ENCODE measurements around the gene CAPRIN1.

CAPRIN1 gene, protein sequence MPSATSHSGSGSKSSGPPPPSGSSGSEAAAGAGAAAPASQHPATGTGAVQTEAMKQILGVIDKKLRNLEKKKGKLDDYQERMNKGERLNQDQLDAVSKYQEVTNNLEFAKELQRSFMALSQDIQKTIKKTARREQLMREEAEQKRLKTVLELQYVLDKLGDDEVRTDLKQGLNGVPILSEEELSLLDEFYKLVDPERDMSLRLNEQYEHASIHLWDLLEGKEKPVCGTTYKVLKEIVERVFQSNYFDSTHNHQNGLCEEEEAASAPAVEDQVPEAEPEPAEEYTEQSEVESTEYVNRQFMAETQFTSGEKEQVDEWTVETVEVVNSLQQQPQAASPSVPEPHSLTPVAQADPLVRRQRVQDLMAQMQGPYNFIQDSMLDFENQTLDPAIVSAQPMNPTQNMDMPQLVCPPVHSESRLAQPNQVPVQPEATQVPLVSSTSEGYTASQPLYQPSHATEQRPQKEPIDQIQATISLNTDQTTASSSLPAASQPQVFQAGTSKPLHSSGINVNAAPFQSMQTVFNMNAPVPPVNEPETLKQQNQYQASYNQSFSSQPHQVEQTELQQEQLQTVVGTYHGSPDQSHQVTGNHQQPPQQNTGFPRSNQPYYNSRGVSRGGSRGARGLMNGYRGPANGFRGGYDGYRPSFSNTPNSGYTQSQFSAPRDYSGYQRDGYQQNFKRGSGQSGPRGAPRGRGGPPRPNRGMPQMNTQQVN

DNA sequence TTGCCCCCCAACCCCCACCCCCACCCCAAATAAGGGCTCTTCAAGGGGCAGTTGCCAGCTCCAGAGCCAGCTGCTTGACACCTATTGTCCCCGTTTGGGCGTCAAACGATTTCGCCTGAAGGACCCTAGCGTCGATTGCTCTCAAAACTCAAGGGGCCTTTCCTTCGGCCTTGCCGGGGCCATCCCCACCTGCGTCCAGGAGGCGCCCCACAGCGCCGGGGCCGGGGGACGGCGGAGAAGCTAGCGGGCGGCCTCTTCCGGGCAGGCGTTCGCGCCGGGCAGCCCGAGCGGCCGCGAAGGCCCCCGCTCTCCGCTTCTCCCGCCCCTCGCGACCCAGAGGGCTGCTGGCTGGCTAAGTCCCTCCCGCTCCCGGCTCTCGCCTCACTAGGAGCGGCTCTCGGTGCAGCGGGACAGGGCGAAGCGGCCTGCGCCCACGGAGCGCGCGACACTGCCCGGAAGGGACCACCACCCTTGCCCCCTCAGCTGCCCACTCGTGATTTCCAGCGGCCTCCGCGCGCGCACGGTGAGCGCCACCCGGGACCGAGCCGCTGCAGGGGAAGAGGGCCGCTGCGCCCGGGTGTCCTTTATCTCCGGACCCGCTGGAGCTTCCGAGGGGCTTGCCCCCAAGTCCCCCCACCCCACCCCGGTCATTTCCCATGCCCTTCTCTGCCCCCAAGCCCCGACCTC is at the start of gene CAPRIN1:
TSS of gene CAPRIN1 (plus strand) at position 383 of the 687 bp plus-strand sequence. CDS start 690 bp downstream, outside the sequence.
- DNase-seq (ENCODE audit: low spot score): peak; percentile 94
- no peak for FAIRE-seq

DNA sequence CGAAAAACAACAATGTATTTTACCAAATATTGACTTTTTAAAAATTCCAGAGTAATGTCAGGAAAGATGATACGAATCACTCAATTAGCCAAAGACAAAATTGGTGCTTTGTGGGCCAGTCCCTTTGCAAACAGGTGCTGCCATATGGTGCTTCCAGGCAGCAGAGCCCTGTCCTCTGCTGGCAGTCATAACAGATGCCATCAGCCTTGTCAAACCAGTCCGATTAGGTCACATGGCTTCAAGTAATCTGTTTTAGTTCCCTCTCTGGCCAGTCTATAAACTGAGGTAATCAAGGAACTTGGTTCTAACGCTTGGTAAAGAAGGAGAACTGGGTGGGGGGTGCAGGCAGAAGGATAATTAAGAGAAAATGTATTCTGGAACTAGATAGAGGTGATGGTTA is 49.1 kb upstream of the CAPRIN1 start:
- no peak for FAIRE-seq
- DNase-seq (ENCODE audit: low spot score): no peak

DNA sequence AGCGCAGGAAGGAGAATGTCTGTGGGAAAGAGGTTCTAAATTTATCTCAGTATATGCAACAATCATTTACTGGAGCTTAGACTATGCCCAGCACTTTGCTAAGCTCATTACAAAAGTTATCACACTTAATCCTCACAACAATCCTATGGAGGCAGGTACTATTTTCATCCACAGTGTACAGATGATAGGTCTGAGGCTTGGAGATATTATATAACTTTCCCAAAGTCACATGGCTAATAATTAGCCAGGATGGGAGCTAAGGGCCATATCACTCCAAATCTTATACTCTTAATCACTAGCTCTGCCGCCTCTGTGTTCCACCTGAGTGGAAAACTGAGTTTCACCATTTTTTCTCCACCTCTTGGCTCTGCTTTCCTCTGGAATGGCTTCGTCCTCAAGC is 47.3 kb upstream of the CAPRIN1 start:
- no peak for FAIRE-seq

DNA sequence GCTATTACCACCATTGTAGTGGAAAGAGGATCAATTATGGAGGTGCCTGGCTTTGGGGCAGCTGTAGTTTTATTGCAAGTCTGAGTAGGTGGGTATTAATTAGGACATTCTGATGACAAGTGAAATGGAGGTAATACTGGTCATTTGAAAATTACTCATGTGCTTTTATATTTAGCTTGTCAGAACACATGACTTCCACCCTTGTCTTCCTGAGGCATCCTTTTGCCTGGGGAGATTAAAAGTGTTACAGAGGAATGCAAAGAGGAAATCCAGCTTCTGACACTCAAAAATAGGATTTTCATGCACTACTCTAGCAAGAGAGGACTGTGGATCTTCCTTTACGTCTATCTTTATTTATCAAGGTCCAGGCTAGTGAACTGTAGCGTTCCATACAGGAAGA is 44.7 kb upstream of the CAPRIN1 start:
- DNase-seq (ENCODE audit: low spot score) (no peak), FAIRE-seq (no peak)

More for the DNA sequence above, 47.3 kb upstream of the CAPRIN1 start:
- no peak for DNase-seq (ENCODE audit: low spot score)

DNA sequence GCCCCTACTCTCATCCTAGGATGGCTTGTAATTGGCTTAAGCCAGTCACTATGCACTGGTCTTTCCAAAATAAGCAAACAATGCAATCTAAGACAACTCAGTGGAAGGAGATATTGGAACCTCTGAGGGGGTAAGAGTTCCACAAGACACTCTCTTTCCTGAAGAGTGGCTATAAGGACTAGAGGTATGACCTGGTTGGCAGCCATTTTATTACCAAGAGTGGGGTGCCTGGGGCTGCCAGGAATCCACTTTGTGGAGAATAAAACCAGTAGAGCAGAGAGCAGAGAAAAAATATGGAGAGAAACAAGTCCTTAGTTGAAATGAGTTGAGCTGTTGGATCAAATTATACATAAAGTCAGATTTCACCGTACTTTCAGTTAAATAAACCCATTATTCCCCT is 38.8 kb upstream of the CAPRIN1 start:
- DNase-seq (ENCODE audit: low spot score): no peak
- FAIRE-seq: no peak

DNA sequence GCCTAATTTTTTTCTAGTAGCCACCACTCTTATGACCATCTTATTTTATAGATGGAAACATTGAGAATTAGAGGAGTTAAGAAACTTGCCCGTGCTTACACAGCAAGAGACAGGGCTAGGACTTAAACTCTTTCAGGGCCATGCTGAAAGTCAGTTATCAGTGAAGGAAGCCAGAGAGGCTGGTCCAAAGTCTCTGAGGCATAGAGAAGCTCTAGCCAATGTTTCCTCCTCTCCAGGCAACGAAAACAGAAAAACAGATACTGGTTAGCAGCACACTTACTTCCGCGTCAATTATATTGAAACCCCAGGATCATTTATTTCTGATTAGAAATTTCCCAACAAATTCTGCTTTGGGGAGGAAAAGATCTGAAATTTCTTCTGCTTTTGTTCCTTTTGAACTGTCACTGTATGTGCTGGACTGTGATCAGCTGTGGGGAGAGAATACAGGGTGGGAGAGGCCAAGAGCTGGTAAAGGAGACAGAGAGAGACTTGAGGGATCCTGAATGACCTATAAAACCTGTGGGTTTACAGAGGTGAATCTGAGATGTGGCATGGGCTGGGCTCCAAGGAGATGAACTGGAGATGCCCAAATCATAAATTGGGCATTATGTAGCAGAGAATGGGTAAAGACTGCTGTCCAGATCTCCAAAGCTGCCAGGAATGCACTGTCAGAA is 37.5 kb upstream of the CAPRIN1 start:
- FAIRE-seq (no peak), DNase-seq (ENCODE audit: low spot score) (no peak)

DNA sequence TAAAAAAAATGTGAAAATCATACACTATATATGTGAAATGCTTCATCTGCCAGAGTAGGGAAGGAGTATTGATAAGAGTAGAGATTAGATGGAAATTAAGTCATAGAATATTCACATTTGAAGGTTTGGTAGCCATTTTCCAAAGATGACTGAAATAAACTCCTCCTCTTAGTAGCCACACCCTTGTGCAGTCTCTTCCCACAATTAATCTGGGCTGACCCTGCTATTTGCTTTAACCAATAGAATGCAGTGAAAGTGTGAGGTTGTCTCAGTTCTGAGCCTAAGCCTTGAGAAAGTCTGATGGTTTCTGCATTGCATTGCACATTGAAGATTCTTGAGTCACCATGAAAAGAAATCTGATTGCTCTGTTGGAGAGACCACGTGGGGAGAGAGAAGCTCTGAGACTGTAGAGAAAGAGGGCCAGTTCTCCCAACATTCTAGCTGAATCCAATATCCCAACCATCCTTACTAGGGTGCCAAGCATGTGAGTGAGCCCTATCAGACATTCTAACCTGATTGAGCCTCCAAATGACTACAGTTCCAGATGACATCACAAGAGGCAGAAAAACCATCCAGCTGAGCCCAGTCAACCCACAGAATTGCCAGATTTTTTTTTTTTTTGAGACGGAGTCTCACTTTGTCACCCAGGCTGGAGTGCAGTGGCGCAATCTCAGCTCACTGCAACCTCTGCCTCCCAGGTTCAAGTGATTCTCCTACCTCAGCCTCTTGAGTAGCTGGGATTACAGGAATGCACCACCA is 29.4 kb upstream of the CAPRIN1 start:
- FAIRE-seq (no peak), DNase-seq (ENCODE audit: low spot score) (no peak)

DNA sequence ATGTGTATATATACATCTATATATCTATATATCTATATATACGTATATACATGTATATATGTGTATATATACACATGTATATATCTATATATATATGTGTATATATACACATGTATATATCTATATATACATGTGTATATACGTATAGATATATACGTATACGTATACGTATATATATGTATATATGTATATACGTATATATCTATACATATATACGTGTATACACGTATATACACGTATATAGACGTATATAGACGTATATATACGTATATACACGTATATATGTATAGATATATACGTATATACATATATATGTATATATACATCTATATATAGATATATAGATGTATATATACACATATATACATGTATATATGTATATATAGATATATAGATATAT is 25.1 kb upstream of the CAPRIN1 start:
- DNase-seq (ENCODE audit: low spot score) (no peak), FAIRE-seq (no peak)

DNA sequence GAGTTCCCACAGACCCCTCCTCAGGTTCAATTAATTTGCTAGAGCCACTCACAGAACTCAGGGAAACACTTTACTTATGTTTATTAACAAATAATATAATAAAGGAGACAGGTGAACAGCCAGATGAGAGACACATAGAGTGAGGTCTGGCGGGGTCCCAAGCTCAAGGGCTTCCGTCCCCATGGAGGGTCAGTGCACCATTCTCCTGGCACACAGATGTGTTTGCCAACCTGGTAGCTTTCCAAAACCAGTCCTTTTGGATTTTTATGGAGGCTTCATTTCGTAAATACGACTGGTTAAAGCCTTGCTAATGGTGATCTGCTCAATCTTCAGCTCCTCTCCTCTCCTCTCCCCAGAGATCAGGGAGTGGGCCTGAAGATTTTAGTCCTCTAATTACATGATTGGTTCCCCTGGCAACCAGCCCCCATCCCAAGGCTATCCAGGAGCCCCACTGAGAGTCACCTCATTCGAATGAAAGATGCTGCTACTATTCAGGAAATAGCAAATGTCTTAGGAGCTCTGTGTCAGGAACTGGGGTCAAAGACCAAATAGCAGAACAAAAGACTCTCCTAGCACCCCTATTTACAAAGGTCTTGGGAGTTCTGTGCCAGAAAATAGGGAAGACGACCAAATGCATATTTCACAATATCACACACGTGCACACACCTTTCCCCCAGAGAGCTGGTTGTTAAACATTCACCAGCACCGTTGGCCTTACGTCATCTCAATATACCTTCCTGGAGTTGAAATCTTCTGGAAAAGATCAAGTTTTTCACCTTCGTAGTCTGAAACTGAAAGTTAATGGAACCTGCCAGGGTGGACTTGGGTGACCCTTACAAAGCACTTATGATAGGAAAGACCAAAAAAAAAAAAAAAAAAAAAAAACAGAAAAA is 23.8 kb upstream of the CAPRIN1 start:
- DNase-seq (ENCODE audit: low spot score) (no peak), FAIRE-seq (no peak)

DNA sequence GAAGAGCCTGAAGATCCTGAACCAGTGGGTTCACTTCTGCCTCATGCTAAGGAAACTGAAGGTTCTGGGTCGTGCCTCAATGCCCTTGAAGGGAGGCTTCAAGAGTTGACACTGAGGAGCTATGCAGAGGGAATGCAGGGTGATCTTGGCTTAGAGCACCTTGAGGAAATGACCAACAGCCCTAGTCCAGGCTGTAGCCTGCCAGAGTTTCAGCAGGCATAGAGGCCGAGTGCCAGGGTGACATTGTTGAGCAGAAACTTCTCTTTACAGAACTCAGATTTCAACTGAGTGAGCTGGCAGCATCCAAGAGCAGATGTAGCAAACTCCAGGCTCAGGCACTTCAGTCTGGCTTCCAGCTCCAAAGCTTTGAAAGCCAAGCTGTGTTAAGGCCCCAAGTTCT is 23.1 kb upstream of the CAPRIN1 start:
- FAIRE-seq: no peak
- no peak for DNase-seq (ENCODE audit: low spot score)

DNA sequence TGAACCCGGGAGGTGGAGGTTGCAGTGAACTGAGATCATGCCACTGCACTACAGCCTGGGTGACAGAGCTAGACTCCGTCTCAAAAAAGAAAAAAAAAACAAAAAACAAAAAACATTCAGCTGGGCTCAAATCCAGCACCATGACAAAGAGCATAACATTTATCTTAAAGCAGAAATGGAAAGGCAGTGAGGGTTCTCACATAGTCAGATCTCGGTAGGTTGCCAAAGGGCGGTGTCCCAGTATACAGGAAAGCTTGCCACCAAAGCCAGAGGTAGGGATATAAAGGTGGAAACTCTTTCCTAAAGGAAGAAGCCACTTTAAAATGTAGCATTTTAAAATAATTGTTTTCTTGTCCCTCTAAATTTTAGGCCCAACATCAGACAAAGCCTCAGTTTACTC is 22.4 kb upstream of the CAPRIN1 start:
- FAIRE-seq: no peak
- DNase-seq (ENCODE audit: low spot score): no peak

DNA sequence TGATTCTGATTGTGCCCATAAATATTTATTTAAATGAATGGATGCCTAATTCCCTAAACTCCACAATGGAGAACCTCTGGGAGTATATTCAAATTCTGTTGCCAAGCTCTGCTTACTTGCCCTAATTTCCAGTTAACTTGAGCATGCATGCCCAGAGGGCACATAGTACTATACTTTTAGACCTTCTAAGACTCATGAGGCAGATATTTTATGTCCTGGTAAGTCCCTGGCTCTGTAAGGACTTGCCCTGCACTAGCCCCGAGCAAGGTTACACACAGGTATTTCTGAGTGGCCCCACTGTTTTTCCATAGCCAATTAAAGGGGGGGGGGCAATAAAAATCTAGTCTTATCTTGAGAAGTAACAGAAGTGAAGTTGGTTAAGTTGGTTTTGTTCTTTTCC is 21.1 kb upstream of the CAPRIN1 start:
- FAIRE-seq (no peak), DNase-seq (ENCODE audit: low spot score) (no peak)

DNA sequence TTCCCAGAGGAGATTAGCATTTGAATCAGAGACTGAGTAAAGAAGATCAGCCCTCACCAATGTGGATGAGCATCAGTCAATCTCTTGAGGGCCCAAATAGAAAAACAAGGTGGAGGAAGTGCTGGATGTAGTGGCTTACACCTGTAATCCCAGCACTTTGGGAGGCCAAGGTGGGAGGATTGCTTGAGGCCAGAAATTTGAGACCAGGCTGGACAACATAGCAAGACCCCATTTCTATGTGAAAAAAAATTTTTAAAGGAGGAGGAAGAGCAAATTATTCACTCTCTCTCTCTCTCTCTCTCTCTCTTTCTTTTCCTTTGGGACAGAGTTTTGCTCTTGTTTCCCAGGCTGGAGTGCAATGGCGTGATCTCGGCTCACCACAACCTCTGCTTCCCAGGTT is 18.1 kb upstream of the CAPRIN1 start:
- DNase-seq (ENCODE audit: low spot score) (no peak), FAIRE-seq (no peak)

DNA sequence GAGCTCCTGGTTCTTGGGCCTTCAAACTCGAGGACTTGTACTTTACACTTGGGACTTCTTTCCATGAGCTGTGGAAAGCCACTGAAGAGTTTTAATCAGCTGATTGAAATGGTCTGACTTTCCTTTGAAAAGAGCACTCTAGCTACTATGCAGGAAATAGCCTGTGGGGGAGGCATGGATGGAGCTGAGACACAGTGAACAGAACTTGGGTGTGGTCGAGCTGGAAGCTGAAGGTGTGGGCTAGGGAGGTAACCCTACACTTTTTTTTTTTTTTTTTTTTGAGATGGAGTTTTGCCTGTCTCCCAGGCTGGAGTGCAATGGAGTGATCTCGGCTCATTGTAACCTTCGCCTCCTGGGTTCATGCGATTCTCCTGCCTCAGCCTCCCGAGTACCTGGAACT is 17.5 kb upstream of the CAPRIN1 start:
- DNase-seq (ENCODE audit: low spot score) (no peak), FAIRE-seq (no peak)

DNA sequence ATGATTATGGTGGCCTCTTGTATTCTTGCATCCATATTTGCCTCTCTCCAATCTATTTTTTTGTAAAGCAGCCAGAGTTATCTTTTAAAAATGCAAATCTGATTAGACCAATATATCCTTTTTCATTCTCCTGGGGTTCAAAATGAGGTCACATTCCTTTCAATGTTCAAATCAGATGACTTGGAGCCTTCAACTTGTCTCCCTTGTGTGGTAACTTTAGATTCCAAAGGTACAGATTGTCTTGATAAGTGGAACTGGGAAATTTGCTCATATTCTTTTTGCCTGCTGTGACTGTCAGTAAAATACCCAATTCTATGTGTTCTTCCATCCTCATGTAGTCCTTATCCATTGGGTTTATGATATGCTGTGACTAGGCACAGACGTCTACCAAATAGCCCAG is 15.1 kb upstream of the CAPRIN1 start:
- DNase-seq (ENCODE audit: low spot score) (no peak), FAIRE-seq (no peak)

DNA sequence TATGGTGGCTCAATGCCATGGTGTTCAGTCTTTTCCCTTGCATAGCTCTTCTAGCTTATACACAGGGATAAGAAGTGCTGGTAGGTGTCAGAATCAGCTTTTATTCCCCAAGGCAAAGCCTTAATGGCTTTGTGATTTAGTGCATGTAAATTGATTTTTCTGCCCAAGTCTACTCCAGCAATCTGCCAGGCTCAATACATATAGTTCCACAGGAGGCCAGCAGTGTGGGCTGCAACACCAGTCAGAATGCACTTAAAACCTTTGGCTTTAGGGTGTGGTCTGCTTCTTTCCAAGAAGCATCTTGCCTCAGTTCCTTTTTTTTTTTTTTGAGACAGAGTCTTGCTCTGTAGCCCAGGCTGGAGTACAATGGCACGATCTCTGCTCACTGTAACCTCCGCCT is 14.5 kb upstream of the CAPRIN1 start:
- FAIRE-seq (no peak), DNase-seq (ENCODE audit: low spot score) (no peak)

DNA sequence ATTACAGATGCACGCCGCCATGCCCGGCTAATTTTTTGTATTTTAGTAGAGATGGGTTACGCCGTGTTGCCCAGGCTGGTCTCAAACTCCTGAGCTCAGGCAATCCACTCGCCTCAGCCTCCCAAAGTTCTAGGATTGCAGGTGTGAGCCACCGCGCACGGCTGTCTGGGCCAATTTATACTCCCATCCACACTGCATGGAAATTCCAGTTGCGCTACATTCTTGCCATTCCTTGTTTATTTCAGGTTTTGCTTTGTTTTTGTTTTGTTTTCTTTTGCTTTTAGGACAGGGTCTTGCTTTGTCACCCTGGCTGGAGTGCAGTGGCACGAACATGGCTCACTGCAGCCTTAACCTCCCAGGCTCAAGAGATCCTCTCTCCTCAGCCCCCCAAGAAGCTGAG is 11.0 kb upstream of the CAPRIN1 start:
- DNase-seq (ENCODE audit: low spot score) (no peak), FAIRE-seq (no peak)

DNA sequence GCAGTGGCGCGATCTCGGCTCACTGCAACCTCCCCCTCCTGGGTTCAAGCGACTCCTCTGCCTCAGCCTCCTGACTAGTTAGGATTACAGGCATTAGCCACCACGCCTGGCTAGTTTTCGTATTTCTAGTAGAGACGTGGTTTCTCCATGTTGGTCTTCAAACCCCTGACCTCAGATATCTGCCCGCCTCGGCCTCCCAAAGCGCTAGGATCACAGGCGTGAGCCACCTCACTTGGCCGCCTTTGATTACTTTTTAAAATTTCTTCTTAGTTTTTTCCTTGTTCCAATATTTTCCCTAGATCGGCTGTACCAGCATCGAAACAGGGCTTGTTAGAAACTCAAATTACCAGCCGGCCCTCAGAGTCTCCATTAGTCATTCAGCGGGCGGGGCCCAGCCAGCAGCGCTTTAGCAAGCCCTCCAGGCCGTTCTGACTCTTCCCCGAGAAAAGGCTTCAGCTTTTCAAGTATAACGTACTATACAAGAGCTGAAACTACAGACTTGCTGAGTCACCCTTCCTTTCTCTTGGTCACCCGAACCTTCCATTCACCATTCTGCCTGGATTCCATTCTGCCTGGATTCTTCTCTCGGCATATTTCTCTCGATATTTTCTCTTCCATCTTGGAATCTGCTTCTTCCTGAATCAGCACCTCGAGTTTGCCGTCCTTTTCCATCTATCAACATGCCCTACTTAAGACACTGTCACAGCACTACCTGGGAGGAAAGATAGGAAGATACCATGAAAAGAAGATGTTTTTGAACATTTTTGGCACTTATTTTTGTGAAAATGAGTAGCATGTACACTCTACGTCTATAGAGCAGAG is 6.7 kb upstream of the CAPRIN1 start:
- FAIRE-seq (peak; percentile 27), DNase-seq (ENCODE audit: low spot score) (peak; percentile 68)

DNA sequence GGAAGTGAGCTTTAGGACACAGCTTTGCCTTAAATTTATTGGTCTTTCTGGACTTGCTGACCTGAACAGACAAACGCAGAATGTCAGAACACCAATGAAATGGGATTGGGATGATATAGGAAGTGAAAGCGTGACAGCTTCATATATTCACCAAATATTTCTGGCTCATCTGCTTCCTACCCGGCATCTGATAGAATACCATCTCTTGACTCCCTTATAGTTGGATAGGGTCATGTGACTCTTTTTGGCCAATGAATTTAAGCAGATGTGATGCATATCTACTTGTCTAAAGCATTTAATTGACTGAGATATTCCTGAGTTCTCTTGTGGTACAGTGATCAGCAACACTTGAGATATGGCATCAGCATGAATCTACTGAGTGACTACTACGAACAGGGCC is 2.5 kb upstream of the CAPRIN1 start:
- FAIRE-seq (no peak), DNase-seq (ENCODE audit: low spot score) (no peak)
